CD4-positive, alpha-beta T cell treated with Interleukin-15 for 4 hours (primary cell): ENCODE results near the gene PCBP4.

Experiments used
- DNase-seq: peaks from one replicate; pipeline ENCODE4 v3.0.0-alpha.2; 2020; ENCODE audit warnings: low spot score

PCBP4 gene

GRCh38 chr3:51971350-51971749 lies 4.1 kb upstream of the PCBP4 start:
- DNase-seq: no peak

- DNase-seq: no peak
These were observed 3.5 kb upstream of the PCBP4 start for GRCh38 chr3:51970606-51971300.

GRCh38 chr3:51969841-51970240 lies 2.6 kb upstream of the PCBP4 start:
- no peak for DNase-seq

- DNase-seq: no peak
These were observed 1.8 kb upstream of the PCBP4 start for GRCh38 chr3:51968883-51969678.

GRCh38 chr3:51968170-51968775 lies 1.0 kb upstream of the PCBP4 start:
- no peak for DNase-seq

- DNase-seq: no peak
These were observed 301 bp downstream of the PCBP4 start for GRCh38 chr3:51966922-51967383.

- no peak for DNase-seq
These were observed 768 bp downstream of the PCBP4 start for GRCh38 chr3:51966486-51966885.

GRCh38 chr3:51966016-51966415 lies 1.2 kb downstream of the PCBP4 start:
- no peak for DNase-seq

- no peak for DNase-seq
These were observed 2.7 kb downstream of the PCBP4 start for GRCh38 chr3:51964521-51964920.

GRCh38 chr3:51963951-51964451 lies 3.3 kb downstream of the PCBP4 start:
- DNase-seq: no peak

- no peak for DNase-seq
These were observed 4.3 kb downstream of the PCBP4 start for GRCh38 chr3:51962854-51963530.

GRCh38 chr3:51961602-51962569 lies 5.4 kb downstream of the PCBP4 start:
- DNase-seq: no peak

- DNase-seq: no peak
These were observed 6.2 kb downstream of the PCBP4 start for GRCh38 chr3:51961011-51961410.

GRCh38 chr3:51960386-51960785 lies 6.9 kb downstream of the PCBP4 start:
- no peak for DNase-seq

- DNase-seq: no peak
These were observed 7.6 kb downstream of the PCBP4 start for GRCh38 chr3:51959651-51960050.

- DNase-seq: no peak
These were observed 8.4 kb downstream of the PCBP4 start for GRCh38 chr3:51958603-51959521.

- DNase-seq: no peak
These were observed 9.6 kb downstream of the PCBP4 start for GRCh38 chr3:51957520-51958205.

- peak; percentile 10 for DNase-seq
These were observed 11.1 kb downstream of the PCBP4 start for GRCh38 chr3:51955893-51956770.
